Measurements from ENCODE around the gene MYD88.
"Not testable (repeated sequence)": the region's sequence is repeated elsewhere in the genome, so short reads cannot be mapped to it uniquely, and the experiment has no call there.

Gene MYD88

DNA sequence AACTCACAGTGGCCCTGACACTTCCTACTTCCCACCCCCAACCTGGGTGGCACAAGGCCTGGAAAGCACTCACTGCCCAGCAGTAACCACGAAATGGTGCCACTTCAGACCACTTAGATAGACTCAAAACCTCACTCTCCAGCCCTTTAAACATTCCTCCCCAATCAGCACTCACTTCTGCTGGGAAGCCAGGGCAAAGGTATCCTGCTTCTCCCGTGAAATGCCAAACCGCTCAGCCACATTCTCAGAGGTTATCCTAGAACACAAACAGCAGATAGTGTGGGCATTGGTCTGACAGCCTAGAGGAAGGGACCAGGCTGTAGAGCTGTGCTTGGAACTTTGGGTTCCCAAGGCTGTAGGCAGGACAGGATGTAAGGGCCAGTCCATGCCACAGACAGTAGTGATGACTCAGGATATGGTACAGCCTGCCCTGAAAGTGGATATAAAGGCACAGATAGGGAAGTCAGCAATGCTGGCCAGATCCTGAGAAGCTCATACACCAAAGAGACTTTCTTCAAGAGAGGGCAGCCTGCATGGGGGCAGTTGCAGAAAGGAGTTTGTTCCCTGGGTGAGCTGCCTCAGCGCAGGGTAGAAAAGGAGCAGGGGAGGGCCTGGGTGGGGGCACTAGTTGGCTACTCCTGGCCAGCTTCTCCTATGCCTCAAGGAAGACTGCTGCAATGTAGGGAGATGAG lies 10.7 kb upstream of the MYD88 start:
- DNase-seq: no peak

DNA sequence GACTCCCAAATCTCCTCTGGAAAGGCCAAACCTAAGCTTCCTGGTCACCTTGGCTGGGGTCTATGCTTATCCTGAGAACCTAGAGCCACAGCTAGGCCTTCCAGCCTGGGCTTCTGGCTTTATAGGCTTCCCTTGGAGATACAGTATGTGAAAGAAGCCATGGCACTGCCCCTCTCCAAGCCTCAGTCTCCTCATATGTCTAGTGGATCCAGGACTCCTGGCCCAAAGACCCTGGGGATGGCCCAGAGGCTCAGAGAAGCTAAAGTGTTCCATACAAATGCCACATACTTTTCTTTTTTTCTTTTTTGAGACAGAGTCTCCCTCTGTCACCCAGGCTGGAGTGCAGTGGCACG lies 10.2 kb upstream of the MYD88 start:
- no peak for DNase-seq

DNA sequence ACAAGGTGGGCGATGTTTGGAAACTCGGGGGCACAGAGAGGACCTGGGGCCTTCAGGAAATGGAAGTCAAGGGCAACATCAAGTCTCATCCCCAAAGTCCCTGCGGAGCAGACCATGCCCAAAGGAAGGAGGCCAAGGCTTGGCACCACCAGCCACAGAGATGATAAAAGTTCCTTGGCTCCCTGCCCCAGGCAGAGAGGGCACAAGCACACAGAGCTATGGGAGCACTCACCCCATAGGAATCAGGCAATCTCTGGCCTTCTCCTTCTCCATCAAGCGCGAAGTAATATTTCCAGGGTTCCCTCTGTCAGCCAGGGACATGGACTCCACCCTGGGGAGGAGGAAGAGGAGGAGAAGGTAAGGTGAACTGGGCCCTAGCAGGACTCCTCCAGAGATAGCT lies 9.4 kb upstream of the MYD88 start:
- no peak for DNase-seq

DNA sequence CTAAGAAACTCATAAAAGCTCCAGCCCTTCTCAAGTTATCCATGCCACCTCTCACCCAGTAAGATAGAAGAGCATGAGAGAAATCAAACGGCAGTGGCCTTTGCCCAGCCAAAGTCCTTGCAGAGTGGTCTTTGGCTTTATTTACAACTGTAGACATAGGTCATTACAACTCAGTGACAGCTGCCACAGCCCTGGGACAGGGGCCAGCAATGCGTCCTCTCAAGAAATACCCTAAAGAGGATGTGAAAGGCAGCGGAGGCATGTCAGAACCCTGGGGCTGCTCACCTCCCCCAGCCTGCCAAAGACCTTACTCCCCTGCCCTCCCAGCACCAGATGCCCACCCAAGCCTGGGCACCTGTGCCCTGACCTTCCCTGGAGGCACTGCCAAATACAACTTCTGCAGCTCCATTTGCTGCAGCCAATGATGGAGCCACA lies 7.8 kb upstream of the MYD88 start:
- no peak for DNase-seq

DNA sequence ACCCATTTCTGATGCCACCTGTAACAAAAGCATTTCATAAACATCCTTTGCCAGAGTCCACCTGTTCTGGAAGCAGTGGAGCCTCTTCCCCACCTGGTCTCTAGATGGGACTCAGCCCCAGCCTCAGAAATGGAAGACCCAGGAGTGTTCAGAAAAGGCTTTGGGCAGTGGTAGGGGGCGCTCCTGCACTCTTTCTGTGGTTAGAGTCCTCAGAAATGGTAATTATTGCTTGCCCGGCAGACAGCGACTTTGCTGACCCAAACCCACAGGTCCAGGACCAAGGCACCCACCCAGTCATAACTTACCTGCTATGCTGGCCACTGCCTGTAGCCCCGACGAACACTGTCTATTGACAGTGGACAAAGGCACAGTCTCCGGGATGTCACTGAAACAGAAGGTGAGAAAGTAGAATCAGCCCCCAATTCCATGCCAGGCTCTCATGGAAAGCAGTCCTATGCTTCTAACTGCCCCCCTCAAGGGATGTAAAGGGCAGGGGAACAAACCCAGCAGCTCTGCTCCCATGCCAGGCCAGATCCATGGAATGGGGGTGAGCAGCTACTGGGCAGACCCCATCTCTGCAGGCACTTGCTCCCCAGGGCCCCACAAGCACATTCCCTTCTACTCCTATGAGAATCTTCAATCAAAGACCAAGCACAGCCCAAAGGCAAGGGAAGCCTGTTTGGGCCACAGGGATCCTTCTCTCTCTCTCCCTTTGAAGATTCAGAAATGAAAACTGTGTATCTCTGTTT lies 6.7 kb upstream of the MYD88 start:
- no peak for DNase-seq

DNA sequence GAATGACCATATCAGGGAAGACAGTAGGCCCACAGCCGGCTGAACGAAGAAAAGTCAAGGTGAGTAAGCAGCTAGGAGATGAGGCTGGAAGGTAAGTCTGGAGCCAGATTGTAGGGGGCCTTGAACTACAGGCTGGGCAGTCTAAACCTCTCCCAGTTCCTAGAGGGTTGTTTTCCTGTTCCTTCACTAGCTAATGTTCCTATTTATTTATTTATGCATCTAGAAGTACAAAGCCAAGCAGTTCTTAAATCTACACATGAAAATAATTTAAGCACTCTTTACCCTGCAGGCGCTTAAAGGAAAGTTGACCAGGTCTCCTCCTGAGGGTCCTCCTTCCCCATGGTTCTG lies 5.3 kb upstream of the MYD88 start:
- no peak for DNase-seq

DNA sequence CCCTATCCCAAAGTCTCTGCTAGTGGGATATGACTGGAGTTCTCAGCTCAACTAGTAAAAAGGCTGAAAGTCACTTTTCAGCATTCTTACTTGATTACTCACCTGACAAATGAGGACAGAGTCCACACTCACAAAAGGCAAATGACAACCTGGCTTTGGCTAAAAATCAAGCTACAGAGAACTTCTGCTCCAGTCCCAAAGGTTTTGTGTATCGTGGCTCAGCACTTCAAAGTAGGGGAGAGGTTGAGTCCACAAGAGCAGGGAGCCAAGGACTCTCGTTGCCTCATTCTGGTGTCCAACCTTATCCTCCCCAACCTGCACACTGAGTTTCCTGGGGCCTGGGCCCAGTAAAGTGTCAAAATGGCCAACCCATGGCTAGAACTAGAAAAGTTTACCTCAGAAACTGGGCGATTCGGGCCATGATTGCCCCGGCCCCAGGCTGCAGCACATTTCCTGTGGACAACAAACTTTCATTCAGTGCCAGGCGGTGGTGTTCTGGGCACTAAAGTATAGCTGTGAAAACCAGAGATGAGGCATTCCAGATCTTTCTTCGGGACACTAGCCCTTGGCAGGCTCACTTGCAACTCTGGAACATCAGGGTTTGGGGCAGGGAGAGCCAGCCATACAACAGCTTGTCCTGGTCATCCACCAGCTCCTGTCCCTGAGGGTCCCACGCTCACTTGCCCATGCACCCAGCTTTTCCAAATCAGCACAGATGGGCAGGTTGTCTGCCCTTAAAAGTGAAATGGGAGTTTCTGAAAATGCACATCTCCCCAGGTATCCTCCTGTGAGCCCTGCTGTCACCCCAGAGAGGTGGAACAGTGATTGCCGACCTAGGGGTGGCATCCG lies 4.7 kb upstream of the MYD88 start:
- DNase-seq: no peak

DNA sequence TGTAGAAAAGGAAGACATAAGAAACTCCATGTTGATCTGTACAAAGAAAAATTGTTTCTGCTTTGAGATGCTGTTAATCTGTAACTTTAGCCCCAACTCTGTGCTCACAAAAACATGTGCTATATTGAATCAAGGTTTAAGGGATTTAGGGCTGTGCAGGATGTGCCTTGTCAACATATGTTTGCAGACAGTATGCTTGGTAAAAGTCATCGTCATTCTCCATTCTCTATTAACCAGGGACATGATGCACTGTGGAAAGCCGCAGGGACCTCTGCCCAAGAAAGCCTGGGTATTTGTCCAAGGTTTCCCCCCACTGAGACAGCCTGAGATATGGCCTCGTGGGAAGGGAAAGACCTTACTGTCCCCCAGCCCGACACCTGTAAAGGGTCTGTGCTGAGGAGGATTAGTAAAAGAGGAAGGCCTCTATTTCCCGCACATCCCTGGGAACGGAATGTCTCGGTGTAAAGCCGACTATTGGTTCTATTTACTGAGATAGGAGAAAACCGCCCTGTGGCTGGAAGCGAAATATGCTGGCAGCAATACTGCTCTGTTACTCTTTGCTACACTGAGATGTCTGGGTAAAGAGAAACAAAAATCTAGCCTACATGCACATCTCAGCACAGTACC lies 3.8 kb upstream of the MYD88 start:
- not testable (repeated sequence) for DNase-seq

DNA sequence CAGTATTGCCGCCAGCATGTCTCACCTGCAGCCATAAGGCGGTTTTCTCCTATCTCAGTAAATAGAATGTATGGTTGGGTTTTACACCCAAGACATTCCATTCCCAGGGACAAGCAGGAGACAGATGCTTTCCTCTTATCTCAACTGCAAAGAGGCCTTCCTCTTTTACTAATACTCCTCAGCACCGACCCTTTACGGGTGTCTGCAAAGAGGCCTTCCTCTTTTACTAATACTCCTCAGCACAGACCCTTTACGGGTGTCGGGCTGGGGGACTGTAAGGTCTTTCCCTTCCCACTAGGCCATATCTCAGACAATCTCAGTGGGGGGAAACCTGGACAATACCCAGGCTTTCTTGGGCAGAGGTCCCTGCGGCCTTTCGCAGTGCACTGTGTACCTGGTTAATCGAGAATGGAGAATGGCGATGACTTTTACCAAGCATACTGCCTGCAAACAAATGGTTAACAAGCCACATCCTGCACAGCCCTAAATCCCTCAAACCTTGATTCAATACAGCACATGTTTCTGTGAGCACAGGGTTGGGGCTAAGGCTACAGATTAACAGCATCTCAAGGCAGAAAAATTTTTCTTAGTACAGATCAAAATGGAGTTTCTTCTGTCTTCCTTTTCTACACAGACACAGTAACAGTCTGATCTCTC lies 2.7 kb upstream of the MYD88 start:
- DNase-seq: not testable (repeated sequence)

DNA sequence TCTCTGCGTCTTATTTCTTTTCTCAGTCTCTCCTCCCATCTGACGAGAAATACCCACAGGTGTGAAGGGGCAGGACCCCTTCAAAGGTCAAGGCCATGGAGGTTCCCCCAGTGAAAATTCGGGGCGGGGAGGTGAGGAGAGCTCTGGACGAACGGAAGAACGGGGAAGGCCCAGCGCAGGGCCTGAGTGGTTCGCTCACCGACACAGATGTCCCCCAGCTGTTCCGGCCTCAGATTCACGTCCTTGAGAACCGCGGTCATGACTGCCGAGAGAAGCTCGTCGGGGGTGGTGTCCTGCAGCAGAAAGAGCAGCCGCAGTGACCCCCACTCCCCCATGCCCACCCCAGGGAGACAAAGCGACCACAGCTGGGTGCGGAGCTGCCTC lies 2.1 kb upstream of the MYD88 start:
- DNase-seq: no peak

DNA sequence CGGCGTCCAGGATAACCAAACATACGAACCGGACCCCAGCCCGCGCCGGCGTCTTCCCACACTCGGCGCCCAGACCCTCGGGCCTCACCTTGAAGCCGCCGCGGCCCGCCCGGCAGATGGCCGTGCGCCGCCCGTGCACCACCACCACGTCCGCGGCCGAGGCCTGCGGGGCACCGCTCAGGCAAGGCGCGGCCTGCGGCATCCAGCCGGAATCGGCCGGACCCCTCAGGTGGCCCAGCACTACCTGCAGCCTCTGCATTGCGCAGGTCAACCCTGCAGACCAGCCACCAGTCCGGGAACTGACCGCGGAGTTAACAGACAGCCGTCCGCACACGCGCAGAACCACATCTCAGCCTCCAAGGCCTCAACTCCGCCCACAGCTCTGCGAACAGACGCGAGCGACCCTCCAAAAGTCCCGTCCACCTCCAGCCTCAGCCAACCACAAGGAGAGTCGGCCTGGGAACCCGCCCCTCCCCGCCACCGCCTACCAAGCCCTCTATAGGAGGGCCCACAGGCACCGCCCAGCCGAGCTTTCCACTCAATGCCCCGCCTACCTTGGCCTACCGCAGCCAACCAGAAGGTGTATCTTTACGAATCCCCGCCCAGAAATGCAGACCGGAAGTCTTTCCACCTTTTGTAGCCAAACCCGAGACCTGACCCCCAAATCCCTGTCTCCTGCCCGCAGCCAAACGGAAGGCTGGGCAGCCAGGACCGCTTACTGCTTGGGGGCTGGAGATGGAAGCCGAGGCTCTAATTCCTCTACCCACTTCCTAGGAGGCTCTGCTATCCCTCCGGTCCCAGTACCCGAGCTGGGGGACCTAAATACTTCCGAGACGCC lies 1.5 kb upstream of the MYD88 start, which contains the start of gene ACAA1:
ACAA1 (minus strand) TSS at position 351 of the 838 bp plus-strand sequence; CDS start at position 259, 92 bp downstream.
- DNase-seq: peak; percentile 99

DNA sequence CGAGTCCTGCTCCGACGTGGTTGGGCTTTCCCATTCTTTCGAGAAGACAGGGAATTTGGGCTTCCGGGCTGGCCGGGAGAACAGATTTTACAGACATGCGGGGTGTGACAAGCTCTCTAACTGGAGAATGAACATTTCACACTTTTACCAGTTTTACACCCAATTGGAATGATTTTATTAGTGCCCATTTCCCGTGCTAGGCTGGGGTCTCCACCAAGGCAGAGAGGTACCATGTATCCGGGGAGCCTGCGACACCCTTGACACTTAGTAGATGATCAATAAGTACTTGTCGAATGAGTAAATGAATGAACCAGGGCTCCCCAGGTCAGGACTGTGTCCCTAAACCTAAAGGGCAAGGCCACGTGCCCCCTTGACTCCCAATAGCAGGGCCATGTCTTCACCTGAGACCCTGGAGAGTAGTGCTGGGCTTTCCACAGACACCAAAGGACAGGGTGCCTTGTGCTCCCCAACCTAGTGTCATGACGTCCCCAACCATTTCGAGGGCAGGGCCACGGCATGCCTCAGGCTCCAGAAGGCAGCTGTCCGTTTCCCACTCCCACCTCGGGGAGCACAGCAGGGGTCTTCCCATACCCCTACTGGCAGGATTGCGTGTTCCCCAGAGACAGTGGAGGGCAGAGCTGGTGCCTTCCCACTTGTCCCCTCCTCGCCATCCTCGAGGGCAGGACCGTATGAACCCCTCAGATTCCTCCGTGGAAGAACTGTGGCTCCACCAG lies 679 bp upstream of the MYD88 start:
- peak; percentile 66 for DNase-seq

DNA sequence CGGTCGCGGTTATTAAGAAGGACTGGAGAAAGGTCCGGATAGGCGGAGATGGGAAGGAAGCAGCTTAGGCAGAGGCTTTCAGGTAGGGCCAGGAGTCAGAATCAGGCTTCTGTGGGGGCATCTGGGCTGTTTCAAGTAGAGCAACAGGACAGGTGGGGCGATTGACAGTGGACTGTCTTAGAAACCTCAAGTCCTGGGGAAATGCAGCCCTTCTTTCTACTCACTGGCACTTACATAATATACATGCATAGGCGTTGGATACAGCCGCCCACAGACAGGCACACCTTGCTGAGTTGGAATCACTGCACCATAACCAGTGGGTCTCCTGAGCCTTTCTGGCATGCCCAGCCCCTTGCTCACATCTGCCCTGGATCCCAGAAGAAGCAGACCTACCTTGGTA lies 730 bp downstream of the MYD88 start:
- DNase-seq: no peak

DNA sequence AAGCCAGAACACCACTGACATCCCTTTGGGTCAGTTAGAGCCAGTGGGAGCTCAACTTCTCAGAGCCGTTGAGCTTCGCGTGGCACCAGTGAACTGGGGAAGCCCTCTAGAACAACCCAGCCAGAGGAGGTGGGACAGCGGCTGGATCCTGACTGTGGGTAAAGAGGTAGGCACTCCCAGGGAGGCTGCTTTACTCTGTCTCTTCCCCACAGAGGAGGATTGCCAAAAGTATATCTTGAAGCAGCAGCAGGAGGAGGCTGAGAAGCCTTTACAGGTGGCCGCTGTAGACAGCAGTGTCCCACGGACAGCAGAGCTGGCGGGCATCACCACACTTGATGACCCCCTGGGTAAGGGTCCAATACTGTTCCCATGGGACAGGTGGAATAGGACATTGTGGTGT lies 1.2 kb downstream of the MYD88 start:
- DNase-seq: no peak

DNA sequence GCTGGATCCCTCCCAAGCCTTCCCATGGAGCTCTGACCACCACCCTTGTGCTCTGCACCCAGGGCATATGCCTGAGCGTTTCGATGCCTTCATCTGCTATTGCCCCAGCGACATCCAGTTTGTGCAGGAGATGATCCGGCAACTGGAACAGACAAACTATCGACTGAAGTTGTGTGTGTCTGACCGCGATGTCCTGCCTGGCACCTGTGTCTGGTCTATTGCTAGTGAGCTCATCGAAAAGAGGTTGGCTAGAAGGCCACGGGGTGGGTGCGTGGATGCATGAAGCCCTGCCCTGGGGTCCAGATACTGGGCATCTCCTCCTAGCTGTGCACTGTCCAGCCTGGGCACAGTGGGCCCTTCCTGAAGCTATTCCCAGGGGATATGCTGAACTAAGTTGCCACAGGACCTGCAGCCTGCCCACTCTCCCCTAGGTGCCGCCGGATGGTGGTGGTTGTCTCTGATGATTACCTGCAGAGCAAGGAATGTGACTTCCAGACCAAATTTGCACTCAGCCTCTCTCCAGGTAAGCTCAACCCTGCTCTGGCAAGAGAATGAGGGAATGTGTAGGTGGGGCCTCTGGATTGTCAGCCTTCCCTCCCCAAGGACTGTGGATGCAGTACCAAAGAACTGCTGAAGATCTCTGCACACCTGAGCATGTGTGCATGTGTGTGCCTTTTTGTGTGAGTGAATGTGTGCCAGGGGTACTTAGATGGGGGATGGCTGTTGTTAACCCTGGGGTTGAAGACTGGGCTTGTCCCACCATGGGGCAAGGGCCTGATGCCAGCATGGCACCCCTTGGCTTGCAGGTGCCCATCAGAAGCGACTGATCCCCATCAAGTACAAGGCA lies 2.1 kb downstream of the MYD88 start:
- no peak for DNase-seq

DNA sequence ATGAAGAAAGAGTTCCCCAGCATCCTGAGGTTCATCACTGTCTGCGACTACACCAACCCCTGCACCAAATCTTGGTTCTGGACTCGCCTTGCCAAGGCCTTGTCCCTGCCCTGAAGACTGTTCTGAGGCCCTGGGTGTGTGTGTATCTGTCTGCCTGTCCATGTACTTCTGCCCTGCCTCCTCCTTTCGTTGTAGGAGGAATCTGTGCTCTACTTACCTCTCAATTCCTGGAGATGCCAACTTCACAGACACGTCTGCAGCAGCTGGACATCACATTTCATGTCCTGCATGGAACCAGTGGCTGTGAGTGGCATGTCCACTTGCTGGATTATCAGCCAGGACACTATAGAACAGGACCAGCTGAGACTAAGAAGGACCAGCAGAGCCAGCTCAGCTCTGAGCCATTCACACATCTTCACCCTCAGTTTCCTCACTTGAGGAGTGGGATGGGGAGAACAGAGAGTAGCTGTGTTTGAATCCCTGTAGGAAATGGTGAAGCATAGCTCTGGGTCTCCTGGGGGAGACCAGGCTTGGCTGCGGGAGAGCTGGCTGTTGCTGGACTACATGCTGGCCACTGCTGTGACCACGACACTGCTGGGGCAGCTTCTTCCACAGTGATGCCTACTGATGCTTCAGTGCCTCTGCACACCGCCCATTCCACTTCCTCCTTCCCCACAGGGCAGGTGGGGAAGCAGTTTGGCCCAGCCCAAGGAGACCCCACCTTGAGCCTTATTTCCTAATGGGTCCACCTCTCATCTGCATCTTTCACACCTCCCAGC lies 2.9 kb downstream of the MYD88 start:
- DNase-seq: no peak

DNA sequence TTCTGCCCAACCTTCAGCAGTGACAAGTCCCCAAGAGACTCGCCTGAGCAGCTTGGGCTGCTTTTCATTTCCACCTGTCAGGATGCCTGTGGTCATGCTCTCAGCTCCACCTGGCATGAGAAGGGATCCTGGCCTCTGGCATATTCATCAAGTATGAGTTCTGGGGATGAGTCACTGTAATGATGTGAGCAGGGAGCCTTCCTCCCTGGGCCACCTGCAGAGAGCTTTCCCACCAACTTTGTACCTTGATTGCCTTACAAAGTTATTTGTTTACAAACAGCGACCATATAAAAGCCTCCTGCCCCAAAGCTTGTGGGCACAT lies 3.5 kb downstream of the MYD88 start:
- no peak for DNase-seq

DNA sequence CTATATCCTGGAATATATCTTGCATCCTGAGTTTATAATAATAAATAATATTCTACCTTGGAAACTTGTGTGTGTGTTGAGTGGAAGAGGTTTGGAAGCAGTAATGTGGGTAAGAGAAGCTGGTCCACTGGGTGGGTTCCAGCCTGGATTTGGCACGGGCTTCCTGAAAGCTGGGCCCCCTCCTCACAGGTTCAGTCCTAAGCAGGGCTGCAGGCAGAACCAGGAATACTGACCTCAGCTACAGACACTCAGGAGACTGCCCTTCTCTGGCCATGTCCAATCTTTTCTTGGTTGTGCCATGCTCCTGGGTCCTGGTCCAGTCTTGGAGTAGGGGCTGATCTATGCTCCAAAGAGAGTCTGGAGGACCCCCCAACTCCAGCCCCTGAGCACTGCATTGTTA lies 4.5 kb downstream of the MYD88 start:
- no peak for DNase-seq

DNA sequence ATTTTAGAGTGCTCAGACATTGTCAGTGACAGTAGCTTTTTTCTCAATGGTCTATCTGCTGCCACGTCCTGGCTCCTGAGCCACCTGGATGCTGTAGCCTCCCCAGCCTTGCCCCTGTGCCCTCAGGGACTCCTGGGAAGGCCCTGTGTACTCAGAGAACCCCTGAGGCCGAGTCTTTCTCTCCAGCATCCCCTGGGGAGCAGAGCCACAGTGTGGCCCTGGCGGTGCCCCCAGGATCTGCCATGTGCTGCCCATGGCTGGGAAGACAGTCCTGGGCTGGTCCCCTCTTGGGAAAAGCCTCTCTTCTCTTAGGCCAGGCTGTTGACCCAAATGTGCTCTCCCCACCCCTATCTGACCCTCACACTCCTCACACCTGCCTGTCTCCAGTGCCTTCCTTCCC lies 5.0 kb downstream of the MYD88 start:
- DNase-seq: no peak

All from T1000 (cell line).